H9 (cell line): ENCODE measurements around the gene TTYH2. TPM values are rescaled to one million over a fixed set of nuclear protein-coding genes. Genes with fewer than 3 reads are reported as not detected.

Experiments used
- DNase-seq: peaks from one replicate; pipeline ENCODE4 v3.0.0-alpha.2; 2017
- H2AFZ ChIP-seq: one replicate; pipeline ENCODE4 v1.6.1; 2013; ENCODE audit warnings: mild to moderate bottlenecking, low read length, control low read depth, moderate library complexity
- H2AK5ac ChIP-seq: 2 replicates; pipeline ENCODE4 v1.6.1; 2013; ENCODE audit warnings: low read length, control low read depth, mixed read lengths; ENCODE audit not compliant: insufficient read length
- H2BK120ac ChIP-seq: one replicate; pipeline ENCODE4 v1.6.1; 2013; ENCODE audit warnings: low read depth, mild to moderate bottlenecking, low read length, control low read depth, inconsistent platforms; ENCODE audit not compliant: poor library complexity, severe bottlenecking
- H2BK12ac ChIP-seq: 2 replicates; pipeline ENCODE4 v1.6.1; 2013; ENCODE audit warnings: low read length, control low read depth, mixed read lengths, low read depth; ENCODE audit not compliant: insufficient read length
- H2BK15ac ChIP-seq: 2 replicates; pipeline ENCODE4 v1.6.1; 2013; ENCODE audit warnings: low read depth, low read length, control low read depth
- H2BK20ac ChIP-seq: one replicate; pipeline ENCODE4 v1.6.1; 2013; ENCODE audit warnings: low read depth, mild to moderate bottlenecking, low read length, control low read depth, inconsistent platforms; ENCODE audit not compliant: poor library complexity, severe bottlenecking
- H2BK5ac ChIP-seq: 2 replicates; pipeline ENCODE4 v1.6.1; 2013; ENCODE audit warnings: low read length, control low read depth, mixed read lengths; ENCODE audit not compliant: insufficient read length
- H3K14ac ChIP-seq: 2 replicates; pipeline ENCODE4 v1.6.1; 2013; ENCODE audit warnings: low read length, control low read depth; ENCODE audit not compliant: insufficient read depth
- H3K18ac ChIP-seq: 2 replicates; pipeline ENCODE4 v1.6.1; 2013; ENCODE audit warnings: low read depth, mild to moderate bottlenecking, mixed read lengths, low read length, control low read depth; ENCODE audit not compliant: insufficient read length
- H3K23ac ChIP-seq: 2 replicates; pipeline ENCODE4 v1.6.1; 2013; ENCODE audit warnings: low read length, control low read depth, mixed read lengths, low read depth; ENCODE audit not compliant: insufficient read length
- H3K23me2 ChIP-seq: 2 replicates; pipeline ENCODE4 v1.6.1; 2013; ENCODE audit warnings: low read depth, mild to moderate bottlenecking, mixed read lengths, low read length, control low read depth; ENCODE audit not compliant: insufficient read length, poor library complexity, severe bottlenecking
- H3K27ac ChIP-seq: 2 replicates; pipeline ENCODE4 v1.5.1; 2013; ENCODE audit warnings: low read length, control low read depth, mixed read lengths, low read depth; ENCODE audit not compliant: insufficient read length
- H3K27me3 ChIP-seq: 2 replicates; pipeline ENCODE4 v1.6.1; 2013; ENCODE audit warnings: low read length, control low read depth, inconsistent platforms; ENCODE audit not compliant: insufficient read depth
- H3K4ac ChIP-seq: 2 replicates; pipeline ENCODE4 v1.6.1; 2013; ENCODE audit warnings: low read depth, mild to moderate bottlenecking, control low read depth, inconsistent platforms, low read length, moderate library complexity
- H3K4me1 ChIP-seq: 2 replicates; pipeline ENCODE4 v1.6.1; 2013; ENCODE audit warnings: low read length, control low read depth, inconsistent platforms; ENCODE audit not compliant: insufficient read depth
- H3K4me2 ChIP-seq: 2 replicates; pipeline ENCODE4 v1.6.1; 2013; ENCODE audit warnings: low read length, control low read depth, mixed read lengths; ENCODE audit not compliant: insufficient read length, insufficient read depth
- H3K56ac ChIP-seq: 2 replicates; pipeline ENCODE4 v1.6.1; 2013; ENCODE audit warnings: low read depth, mild to moderate bottlenecking, mixed read lengths, low read length, control low read depth; ENCODE audit not compliant: insufficient read length
- H3K79me1 ChIP-seq: 2 replicates; pipeline ENCODE4 v1.6.1; 2013; ENCODE audit warnings: low read depth, mild to moderate bottlenecking, moderate library complexity, low read length, control low read depth, inconsistent platforms; ENCODE audit not compliant: insufficient read depth, poor library complexity, severe bottlenecking
- H3K79me2 ChIP-seq: 2 replicates; pipeline ENCODE4 v1.6.1; 2013; ENCODE audit warnings: low read length, control low read depth, inconsistent platforms; ENCODE audit not compliant: insufficient read depth
- H3K9ac ChIP-seq: 2 replicates; pipeline ENCODE4 v1.6.1; 2013; ENCODE audit warnings: low read length, control low read depth, mixed read lengths; ENCODE audit not compliant: insufficient read length; ENCODE audit errors: extremely low read depth
- H3K9me3 ChIP-seq: one replicate; pipeline ENCODE4 v1.6.1; 2013; ENCODE audit warnings: low read depth, low read length, inconsistent platforms; ENCODE audit not compliant: control insufficient read depth
- H3T11ph ChIP-seq: one replicate; pipeline ENCODE4 v1.6.1; 2013; ENCODE audit warnings: mild to moderate bottlenecking, low read length, control low read depth, inconsistent platforms
- H4K20me1 ChIP-seq: one replicate; pipeline ENCODE4 v1.6.1; 2013; ENCODE audit not compliant: control insufficient read depth, insufficient read length, insufficient read depth
- H4K5ac ChIP-seq: 2 replicates; pipeline ENCODE4 v1.6.1; 2013; ENCODE audit warnings: low read depth, mild to moderate bottlenecking, mixed read lengths, low read length, control low read depth; ENCODE audit not compliant: insufficient read length
- H4K8ac ChIP-seq: replicated peaks from 2 replicates; pipeline ENCODE4 v1.6.1; 2013; ENCODE audit warnings: low read length, control low read depth, mixed read lengths, low read depth; ENCODE audit not compliant: insufficient read length
- H4K91ac ChIP-seq: 2 replicates; pipeline ENCODE4 v1.6.1; 2013; ENCODE audit warnings: low read depth, mild to moderate bottlenecking, moderate library complexity, mixed read lengths, low read length, control low read depth; ENCODE audit not compliant: insufficient read length
- H3K27ac Mint-ChIP-seq, 3 experiments: 2 replicates in 2 of 3; 3 replicates in 1 of 3; pipeline ENCODE4 v1.8.0; 2020 to 2021; ENCODE audit warnings: mixed read lengths in 3 of 3, mild to moderate bottlenecking in 1 of 3, moderate library complexity in 1 of 3
- H3K27me3 Mint-ChIP-seq: 2 replicates; pipeline ENCODE4 v1.8.0; 2021; ENCODE audit warnings: low read depth, mild to moderate bottlenecking, moderate library complexity, mixed read lengths
- H3K36me3 Mint-ChIP-seq, 3 experiments: 2 replicates in 2 of 3; 3 replicates in 1 of 3; pipeline ENCODE4 v1.8.0; 2020 to 2021; ENCODE audit warnings: low read depth in 3 of 3, mixed read lengths in 3 of 3; ENCODE audit not compliant: insufficient read depth in 1 of 3
- H3K4me1 Mint-ChIP-seq, 2 experiments: 2 replicates each; pipeline ENCODE4 v1.8.0; 2020; ENCODE audit warnings: mixed read lengths in 2 of 2
- H3K4me3 Mint-ChIP-seq, 2 experiments: 2 replicates in 1 of 2; 3 replicates in 1 of 2; pipeline ENCODE4 v1.8.0; 2020 to 2021; ENCODE audit warnings: mild to moderate bottlenecking in 2 of 2, mixed read lengths in 2 of 2, moderate library complexity in 1 of 2
- H3K9me3 Mint-ChIP-seq, 2 experiments: 2 replicates in 1 of 2; 3 replicates in 1 of 2; pipeline ENCODE4 v1.8.0; 2020; ENCODE audit warnings: mild to moderate bottlenecking in 2 of 2, mixed read lengths in 2 of 2, moderate library complexity in 1 of 2
- CTCF ChIP-seq: fragments of 200-600 bp; sonication (generic); conservative IDR thresholded peaks from 3 replicates; pipeline ENCODE4 v1.8.0; 2021; ENCODE audit warnings: antibody characterized with exemption, mild to moderate bottlenecking
- WGBS: extraction: QIAGEN DNeasy Blood & Tissue Kit; methylation state at CpG from one replicate; pipeline ENCODE4 v1.1.7; 2013; ENCODE audit warnings: missing lambda C conversion rate, low lambda C conversion rate, mixed read lengths; ENCODE audit not compliant: insufficient read length; ENCODE audit errors: extremely low coverage; 5-methylcytosine and 5-hydroxymethylcytosine counted together
- total RNA-seq: library from RNA; stranded (reverse); gene quantifications from 2 replicates; pipeline ENCODE4 v1.2.1, GENCODE V29; 2021

TTYH2 gene
- total RNA-seq, 1 experiment from 2014 or later = 1.6 TPM

GRCh38 chr17:74280093-74280513, 66.7 kb downstream of the TTYH2 start:
- no peak overlapping the region for H2BK12ac ChIP-seq
- H3K4me1 ChIP-seq = no peaks in the 10 kb centered on the region
- H2AK5ac ChIP-seq = no peak overlapping the region
- no peaks in the 10 kb centered on the region for H3K9me3 Mint-ChIP-seq
- no peak overlapping the region for H3K4ac ChIP-seq
- no peaks in the 10 kb centered on the region for H3K36me3 Mint-ChIP-seq
- H2BK20ac ChIP-seq = no peak overlapping the region
- no peaks in the 10 kb centered on the region for H3K9me3 ChIP-seq
- H3K27me3 ChIP-seq = no peaks in the 10 kb centered on the region
- no peak overlapping the region for H2BK120ac ChIP-seq
- peaks cover 4% of the 10 kb centered on the region for H3K23me2 ChIP-seq
- no peak overlapping the region for H3K4me3 Mint-ChIP-seq
- H3T11ph ChIP-seq = no peak overlapping the region
- no peak overlapping the region for H3K56ac ChIP-seq
- no peak overlapping the region for H3K9ac ChIP-seq
- no peak overlapping the region for H3K23ac ChIP-seq
- H3K18ac ChIP-seq = no peak overlapping the region
- no peaks in the 10 kb centered on the region for H4K20me1 ChIP-seq
- H3K14ac ChIP-seq = no peak overlapping the region
- H2BK15ac ChIP-seq = no peak overlapping the region
- peaks cover 26% of the 10 kb centered on the region for H3K27me3 Mint-ChIP-seq
- no peak overlapping the region for H2AFZ ChIP-seq
- H4K8ac ChIP-seq = no peak overlapping the region
- no peaks in the 10 kb centered on the region for H3K79me2 ChIP-seq
- H3K79me1 ChIP-seq = no peaks in the 10 kb centered on the region
- no peak overlapping the region for H3K4me2 ChIP-seq
- H3K4me1 Mint-ChIP-seq = peaks cover 5 to 11% of the 10 kb centered on the region in 2 experiments; a peak in 3 of 4 replicates
- H3K27ac Mint-ChIP-seq = no peak overlapping the region
- no CpG with 5 or more reads among the region's 9 CpGs for WGBS
- H4K5ac ChIP-seq = no peak overlapping the region
- DNase-seq = no peak
- H3K27ac ChIP-seq = no peak overlapping the region
- H4K91ac ChIP-seq = no peak overlapping the region
- no peak for TF ChIP-seq CTCF
- no peak overlapping the region for H2BK5ac ChIP-seq
